ENCODE data around the gene PF4V1. TPM values are rescaled to one million over a fixed set of nuclear protein-coding genes. Genes with fewer than 3 reads are reported as not detected.

Gene PF4V1
- total and polyA plus RNA-seq, 7 donors = not detected

DNA sequence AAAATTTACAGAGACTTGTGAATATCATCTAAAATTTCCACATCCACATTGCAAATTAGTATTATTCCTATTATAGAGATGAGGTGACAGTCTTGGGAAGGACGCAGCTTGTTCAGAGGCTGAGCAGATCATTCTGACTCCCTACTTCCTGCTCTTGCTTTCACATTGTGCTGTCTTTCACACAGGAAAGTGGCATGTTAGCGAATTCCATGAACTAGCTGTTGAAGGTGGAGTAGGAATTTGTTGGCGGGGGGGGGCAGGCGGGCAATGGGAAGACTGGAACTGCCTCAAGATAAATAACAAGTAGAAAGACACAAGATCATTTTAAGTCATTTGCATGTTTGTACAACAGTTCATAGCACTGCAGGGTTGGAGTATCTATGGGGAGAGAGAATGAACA lies 2.3 kb downstream of the PF4V1 start:
- no peak overlapping the region for H3K4me3 ChIP-seq
- 69 to 83% methylated on average over 4 of the region's 4 CpGs for WGBS, 2 donors
- H3K36me3 ChIP-seq = no peaks in the 10 kb centered on the region
- no peaks in the 10 kb centered on the region for H3K27me3 ChIP-seq
- no peak overlapping the region for H3K27ac ChIP-seq
- intact Hi-C loops (cut with DNase I) = no loop called here
- TF ChIP-seq POLR2AphosphoS5 (IDR thresholded peaks at IDR 0.05) = no peak
- TF ChIP-seq POLR2A (IDR thresholded peaks at IDR 0.05) = no peak
- TF ChIP-seq, protein P1, sequence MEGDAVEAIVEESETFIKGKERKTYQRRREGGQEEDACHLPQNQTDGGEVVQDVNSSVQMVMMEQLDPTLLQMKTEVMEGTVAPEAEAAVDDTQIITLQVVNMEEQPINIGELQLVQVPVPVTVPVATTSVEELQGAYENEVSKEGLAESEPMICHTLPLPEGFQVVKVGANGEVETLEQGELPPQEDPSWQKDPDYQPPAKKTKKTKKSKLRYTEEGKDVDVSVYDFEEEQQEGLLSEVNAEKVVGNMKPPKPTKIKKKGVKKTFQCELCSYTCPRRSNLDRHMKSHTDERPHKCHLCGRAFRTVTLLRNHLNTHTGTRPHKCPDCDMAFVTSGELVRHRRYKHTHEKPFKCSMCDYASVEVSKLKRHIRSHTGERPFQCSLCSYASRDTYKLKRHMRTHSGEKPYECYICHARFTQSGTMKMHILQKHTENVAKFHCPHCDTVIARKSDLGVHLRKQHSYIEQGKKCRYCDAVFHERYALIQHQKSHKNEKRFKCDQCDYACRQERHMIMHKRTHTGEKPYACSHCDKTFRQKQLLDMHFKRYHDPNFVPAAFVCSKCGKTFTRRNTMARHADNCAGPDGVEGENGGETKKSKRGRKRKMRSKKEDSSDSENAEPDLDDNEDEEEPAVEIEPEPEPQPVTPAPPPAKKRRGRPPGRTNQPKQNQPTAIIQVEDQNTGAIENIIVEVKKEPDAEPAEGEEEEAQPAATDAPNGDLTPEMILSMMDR (IDR thresholded peaks at IDR 0.05) = no peak
- TF ChIP-seq EP300 (IDR thresholded peaks at IDR 0.05) = no peak
- H3K4me1 ChIP-seq = peaks cover 0 to 8% (median 0%) of the 10 kb centered on the region in 4 donors
- no peaks in the 10 kb centered on the region for H3K9me3 ChIP-seq
- no peak for DNase-seq

GRCh38 chr4:73856518-73856917 lies 3.4 kb downstream of the PF4V1 start:
- DNase-seq = no peak
- no peaks in the 10 kb centered on the region for H3K9me3 ChIP-seq
- no peaks in the 10 kb centered on the region for H3K27me3 ChIP-seq
- intact Hi-C loops (cut with DNase I) = no loop called here
- TF ChIP-seq POLR2AphosphoS5 (IDR thresholded peaks at IDR 0.05) (no peak), EP300 (IDR thresholded peaks at IDR 0.05) (no peak), POLR2A (IDR thresholded peaks at IDR 0.05) (no peak)
- TF ChIP-seq, protein P1 (IDR thresholded peaks at IDR 0.05) = no peak
- no peak overlapping the region for H3K27ac ChIP-seq
- H3K4me1 ChIP-seq = peaks cover 0 to 8% (median 0%) of the 10 kb centered on the region in 4 donors
- H3K4me3 ChIP-seq = no peak overlapping the region
- H3K36me3 ChIP-seq = no peaks in the 10 kb centered on the region

DNA sequence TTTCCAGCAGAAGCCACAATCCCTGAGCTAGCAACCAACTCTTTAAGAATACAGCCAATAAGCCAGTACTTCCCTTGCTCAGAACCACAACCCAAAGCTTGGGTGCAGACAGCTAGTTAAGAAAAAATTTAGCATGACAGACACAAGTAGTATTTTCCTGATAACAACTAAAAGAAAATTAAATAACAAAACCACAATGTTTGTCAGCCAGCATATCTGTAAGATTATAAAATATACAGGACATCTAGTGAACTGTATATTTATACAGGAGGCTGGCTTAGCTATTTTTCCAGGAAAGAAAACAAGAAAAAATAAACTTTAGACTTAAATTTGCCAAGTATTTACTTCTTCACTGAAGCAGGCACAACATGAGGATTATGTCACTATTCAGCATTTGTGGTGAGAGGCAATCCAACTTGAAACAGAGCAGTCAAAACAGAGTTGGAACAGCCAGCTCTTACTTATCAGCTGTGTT lies 6.6 kb downstream of the PF4V1 start:
- H3K27ac ChIP-seq = peak overlapping the region in 1 of 4 donors; percentile 26
- no peak for DNase-seq
- H3K4me3 ChIP-seq = no peak overlapping the region
- H3K36me3 ChIP-seq = no peaks in the 10 kb centered on the region
- no peaks in the 10 kb centered on the region for H3K9me3 ChIP-seq
- intact Hi-C loops (cut with DNase I) = loop anchor here (10.0 kb wide), 2 partner anchors 125 to 175 kb away; partner anchors contain the start of gene CXCL3
- H3K4me1 ChIP-seq = no peaks in the 10 kb centered on the region
- TF ChIP-seq, protein P1 (IDR thresholded peaks at IDR 0.05) = no peak
- TF ChIP-seq POLR2AphosphoS5 (IDR thresholded peaks at IDR 0.05) = no peak
- TF ChIP-seq EP300 (IDR thresholded peaks at IDR 0.05) = no peak
- TF ChIP-seq POLR2A (IDR thresholded peaks at IDR 0.05) = no peak
- no peaks in the 10 kb centered on the region for H3K27me3 ChIP-seq

DNA sequence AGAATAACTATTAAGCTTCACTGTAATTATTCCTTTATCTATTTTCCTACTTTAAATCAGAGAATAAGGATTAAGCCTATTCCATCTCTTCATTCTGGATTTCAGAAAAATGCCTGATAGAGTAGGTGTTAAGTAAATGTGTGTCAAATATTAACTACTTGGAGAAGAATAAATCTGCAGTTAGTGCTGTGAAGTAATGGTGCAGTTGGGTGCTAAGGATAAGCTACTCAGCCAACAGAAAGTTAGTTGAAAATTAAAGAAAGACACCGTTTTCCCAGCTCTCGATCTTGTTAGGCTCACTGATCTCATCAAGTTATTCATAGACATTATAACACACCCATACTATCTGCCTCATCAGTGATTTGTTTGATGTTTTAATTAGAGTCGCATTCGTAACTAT lies 7.1 kb downstream of the PF4V1 start:
- no peaks in the 10 kb centered on the region for H3K36me3 ChIP-seq
- WGBS, 2 donors = 33 to 49% methylated on average over 4 of the region's 4 CpGs
- TF ChIP-seq EP300 (IDR thresholded peaks at IDR 0.05) = no peak
- TF ChIP-seq, protein P1 (IDR thresholded peaks at IDR 0.05) = no peak
- TF ChIP-seq POLR2A (IDR thresholded peaks at IDR 0.05) = no peak
- no peak for TF ChIP-seq POLR2AphosphoS5 (IDR thresholded peaks at IDR 0.05)
- no peak overlapping the region for H3K27ac ChIP-seq
- no peaks in the 10 kb centered on the region for H3K27me3 ChIP-seq
- DNase-seq = no peak
- no peaks in the 10 kb centered on the region for H3K4me1 ChIP-seq
- intact Hi-C loops (cut with DNase I) = loop anchor here (10.0 kb wide), 2 partner anchors 125 to 175 kb away; partner anchors contain the start of gene CXCL3
- no peaks in the 10 kb centered on the region for H3K9me3 ChIP-seq
- H3K4me3 ChIP-seq = no peak overlapping the region

GRCh38 chr4:73860917-73861316 lies 7.8 kb downstream of the PF4V1 start:
- DNase-seq = no peak
- TF ChIP-seq, protein P1 (IDR thresholded peaks at IDR 0.05) = no peak
- TF ChIP-seq POLR2AphosphoS5 (IDR thresholded peaks at IDR 0.05) (no peak), EP300 (IDR thresholded peaks at IDR 0.05) (no peak), POLR2A (IDR thresholded peaks at IDR 0.05) (no peak)
- 81 to 82% methylated on average over 3 of the region's 3 CpGs for WGBS, 2 donors

More at GRCh38 chr4:73860917-73861316, 7.8 kb downstream of the PF4V1 start:
- Histone ChIP-seq H3K27me3 (no peaks in the 10 kb centered on the region), H3K9me3 (no peaks in the 10 kb centered on the region), H3K4me1 (no peaks in the 10 kb centered on the region), H3K36me3 (no peaks in the 10 kb centered on the region), H3K4me3 (no peak overlapping the region), H3K27ac (no peak overlapping the region)
- intact Hi-C loops (cut with DNase I) = loop anchor here (10.0 kb wide), 2 partner anchors 126 to 174 kb away; partner anchors contain the start of gene CXCL3
